UCSD-AML1 (cell line): ENCODE measurements around the gene CHMP4A.

Experiments
- DNase-seq: peaks from one replicate; lab custom pipeline; 2025; ENCODE audit not compliant: unreplicated experiment; lab: John Stamatoyannopoulos, UW

Gene CHMP4A

DNA sequence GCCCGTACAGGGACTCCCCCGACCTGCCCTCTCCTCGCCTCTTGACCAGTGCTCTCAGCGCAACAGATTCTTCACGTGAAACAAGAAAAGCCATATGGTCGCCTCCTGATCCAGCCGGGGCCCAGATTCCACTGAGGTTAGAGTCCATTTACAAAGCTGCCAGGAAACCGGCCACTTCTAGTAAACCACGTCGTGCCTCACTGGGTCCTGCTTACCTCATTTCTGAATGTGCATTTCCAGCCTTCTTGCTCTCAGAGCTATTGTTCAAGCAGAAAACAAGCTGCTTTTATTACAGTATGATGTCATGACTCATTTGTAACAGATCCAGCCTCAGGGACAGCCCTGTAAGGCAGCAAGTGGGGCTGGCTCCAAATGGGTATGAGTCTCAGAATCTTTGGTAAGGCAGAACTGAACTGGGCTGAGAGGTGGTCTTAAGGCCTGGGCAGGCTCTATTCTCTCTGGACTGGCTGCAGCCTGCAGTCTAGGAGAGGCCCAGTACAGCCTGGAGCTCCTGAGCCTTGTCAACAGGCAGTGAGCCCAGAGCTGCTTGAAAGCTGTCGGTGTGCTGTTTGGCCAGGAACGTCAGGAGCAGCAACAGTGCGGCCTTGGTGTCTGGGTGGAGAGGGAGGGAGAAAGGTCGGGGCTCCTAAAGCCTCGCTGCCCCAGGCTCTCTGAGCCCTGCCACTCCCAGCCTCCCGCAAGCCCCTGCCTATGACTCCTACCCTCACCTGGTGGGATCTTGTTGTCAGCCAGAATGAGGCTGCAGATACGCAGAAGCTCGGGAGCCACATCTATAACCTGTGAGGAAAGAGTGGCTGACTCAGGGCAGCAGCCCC lies 33.1 kb downstream of the CHMP4A start:
- no peak for DNase-seq

DNA sequence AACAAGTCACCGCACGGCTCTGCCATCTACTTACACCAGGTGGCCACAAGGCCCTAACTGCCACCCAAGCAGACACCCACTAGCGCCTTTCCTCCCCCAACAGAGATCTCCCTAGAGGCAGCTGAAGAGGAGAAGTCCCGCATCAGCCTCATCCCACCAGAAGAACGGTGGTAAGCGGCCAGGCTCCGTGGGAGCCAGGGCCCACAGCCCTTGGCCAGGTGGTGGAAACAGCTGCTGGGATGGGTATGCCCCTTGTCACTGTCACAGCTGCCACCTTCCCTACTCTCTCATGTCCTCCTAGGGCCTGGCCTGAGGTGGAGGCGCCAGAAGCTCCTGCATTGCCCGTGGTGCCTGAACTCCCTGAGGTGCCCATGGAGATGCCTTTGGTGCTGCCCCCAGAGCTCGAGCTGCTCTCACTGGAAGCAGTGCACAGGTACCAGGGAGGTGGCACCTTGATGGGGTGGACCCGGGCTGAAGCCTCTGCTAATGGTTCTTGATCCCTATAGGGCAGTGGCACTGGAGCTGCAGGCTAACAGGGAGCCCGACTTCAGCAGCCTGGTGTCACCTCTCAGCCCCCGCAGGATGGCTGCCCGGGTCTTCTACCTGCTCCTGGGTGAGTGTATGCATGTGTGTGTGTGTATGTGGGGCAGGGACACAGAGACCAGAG lies 33.9 kb downstream of the CHMP4A start:
- DNase-seq: no peak

DNA sequence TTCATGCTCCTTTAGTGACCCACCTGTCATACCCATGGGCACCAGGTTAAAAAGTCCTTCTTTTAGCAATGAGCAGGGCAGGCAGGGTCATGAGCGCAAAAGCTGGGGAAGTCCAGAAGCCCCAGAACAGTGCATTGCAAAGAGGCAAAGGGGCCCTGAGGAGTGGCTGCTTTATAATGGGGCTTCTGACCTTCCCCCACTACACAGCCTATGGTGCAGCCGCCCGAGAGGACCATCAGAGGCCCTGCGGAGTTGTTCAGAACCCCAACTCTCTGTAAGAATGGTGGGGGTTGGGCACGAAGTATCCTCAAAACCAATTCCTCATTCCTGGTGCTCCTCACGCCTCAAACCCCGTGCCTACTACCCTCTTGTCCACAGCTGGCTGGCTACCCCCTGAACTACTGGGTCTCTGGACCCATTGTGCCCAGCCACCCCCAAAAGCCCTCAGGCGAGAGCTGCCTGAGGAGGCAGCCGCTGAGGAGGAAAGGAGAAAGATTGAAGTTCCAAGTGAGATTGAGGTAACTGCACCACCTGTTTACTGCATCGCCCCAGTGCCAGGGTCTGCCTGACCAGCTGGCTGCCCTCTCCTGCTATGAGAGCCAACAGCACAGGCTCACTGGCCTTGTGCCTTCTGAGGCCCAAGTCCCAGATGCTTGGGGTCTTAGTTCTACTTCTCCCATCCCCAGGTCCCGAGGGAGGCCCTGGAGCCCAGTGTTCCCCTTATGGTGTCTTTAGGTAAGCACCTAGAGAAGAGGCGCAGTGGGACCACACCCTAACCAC lies 34.7 kb downstream of the CHMP4A start:
- no peak for DNase-seq

DNA sequence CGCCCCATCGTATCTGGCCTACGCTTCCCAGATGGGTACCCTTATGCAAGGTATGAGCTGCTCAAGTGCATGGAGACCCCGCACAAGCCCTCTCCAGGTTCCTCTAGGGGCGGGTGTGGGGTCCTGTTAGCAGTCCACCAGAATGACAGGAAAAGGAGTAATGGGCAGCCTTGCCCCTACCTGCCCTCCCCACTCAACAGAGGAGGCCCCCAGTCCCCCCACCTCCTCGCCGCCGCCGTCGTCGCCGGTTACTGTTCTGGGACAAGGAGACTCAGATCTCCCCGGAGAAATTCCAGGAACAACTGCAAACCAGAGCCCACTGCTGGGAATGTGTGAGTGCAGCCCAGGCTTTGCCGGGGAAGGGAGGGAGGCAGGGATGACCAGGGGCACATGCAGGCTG lies 35.4 kb downstream of the CHMP4A start:
- no peak for DNase-seq

DNA sequence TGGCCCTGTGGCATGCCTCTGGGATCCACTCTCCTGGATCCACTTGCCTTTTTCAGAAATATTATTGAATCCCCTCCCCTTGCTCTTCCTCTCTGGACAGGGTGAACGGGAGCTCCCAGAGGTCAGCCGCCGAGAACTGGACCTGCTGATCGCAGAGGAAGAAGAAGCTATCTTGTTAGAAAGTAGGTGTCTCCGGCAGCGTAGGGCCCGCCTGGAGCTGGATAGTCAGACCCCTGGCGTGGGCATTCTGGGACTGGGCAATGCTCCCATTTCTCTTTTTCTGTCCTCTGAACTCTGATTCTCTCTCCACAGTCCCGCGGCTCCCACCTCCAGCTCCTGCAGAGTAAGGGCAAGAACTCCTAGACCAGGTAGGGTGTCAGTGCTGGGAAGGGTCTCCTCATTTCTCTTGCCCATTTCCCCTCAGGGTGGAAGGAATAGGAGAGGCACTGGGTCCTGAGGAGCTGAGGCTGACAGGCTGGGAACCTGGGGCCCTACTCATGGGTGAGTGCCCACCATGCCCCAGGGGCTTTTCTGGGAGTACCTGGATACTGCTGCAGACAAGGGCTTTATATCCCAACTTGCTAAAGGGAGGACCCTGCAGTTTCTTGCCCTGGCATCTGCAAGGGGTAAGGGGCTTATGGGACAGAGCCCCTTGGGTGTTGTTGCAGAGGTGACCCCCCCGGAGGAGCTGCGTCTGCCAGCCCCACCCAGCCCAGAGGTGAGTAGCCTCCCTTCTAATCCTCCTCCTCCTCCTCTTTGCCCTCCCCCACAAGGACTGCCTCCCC lies 36.1 kb downstream of the CHMP4A start:
- no peak for DNase-seq

DNA sequence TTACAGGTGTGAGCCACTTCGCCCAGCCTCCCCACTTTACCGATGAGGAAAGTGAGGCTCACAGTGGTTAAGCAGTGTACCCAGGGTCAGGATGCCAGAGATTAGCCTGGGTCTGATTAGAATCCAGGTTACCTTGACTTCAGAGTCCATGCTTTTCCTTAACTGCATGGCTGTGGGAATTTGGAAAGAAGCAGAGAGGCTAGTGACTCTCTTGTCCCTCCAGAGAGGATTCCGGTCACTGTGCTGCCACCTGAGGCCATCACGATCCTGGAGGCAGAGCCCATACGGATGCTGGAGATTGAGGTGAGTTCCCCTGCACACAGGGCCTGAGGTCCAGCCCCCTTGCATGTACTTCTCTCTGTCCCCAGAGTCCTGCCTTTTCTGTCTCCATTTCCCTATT lies 36.7 kb downstream of the CHMP4A start:
- DNase-seq: no peak

DNA sequence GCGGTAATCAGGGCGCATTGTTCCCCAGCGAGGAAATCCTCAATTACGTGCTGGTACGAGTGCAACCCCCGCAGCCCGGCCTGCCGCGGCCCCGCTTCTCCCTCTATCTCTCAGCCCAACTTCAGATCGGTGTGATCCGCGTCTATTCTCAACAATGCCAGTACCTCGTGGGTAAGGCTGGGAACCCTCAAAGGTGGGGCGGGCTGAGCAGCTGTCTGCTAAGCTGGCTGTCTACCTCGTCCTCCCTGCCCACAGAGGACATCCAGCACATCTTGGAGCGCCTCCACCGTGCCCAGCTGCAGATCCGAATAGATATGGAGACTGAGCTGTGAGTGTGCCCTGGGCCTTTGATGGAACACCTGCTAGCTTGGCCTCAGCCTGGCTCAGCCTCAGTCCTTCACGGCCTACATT lies 40.4 kb downstream of the CHMP4A start:
- DNase-seq: no peak

DNA sequence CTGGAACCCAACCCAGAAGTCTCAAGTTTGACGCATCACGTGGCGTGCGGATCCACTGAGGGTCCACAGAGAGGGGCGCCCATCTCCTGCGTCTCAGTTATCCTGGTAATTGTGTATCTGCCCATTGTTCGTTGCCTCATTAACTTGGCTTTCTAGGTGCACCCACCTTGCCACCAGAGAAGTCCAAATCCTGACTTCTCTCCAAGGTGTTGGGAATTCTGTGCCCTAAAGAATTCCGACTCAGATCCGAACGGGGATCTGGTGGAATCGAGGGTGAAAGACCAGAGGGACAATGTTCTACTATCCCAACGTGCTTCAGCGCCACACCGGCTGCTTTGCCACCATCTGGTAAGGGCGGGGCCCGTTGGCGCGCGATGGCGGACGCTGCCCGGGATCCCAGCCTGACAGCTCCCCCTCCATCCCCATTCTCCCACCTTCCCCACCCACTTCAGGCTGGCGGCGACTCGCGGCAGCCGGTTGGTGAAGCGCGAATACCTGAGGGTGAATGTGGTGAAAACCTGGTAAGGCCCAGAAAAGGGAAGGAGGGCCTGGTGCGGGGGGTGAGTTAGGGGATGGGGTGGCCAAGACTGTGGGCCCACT lies 40.9 kb downstream of the CHMP4A start:
- no peak for DNase-seq

DNA sequence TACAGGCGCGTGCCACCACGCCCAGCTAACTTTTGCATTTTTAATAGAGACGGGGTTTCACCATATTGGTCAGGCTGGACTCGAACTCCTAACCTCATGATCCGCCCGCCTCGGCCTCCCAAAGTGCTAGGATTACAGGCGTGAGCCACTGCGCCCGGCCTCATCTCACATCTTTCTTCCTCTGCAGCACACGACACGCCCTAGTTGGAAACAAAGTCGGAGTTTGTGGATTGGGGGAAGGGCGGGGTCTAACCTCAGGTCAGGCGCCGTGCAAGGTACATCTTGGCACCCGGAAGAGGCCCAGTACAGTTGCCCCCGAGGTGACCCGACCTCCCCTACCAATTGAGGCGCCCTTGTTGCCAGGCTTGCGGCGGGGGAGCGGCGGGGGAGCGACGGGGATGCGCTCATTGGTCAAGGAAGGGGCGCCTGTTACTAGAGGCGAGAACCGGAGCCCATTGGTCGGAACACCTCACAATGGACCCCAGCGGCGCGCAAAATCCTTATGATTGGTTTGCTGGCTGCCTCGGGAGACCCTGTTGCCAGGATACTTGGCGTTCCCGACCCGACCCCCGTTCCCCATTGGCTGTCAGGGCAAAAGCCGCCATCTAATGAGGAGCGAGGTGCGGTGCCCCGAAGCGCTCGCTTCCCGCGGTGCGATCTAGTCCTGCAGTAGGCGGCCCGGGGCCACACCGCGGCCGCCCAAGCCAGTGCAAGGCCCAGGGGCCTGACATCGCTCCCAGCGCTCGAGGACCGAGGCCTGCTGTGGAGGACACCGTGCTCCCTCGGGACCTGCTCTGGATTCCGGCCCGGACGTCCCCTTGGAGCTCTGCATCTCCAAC lies 41.6 kb downstream of the CHMP4A start, which contains the start of gene REC8:
Gene REC8 (plus strand): TSS at position 659 of the 839 bp plus-strand sequence. CDS start 473 bp downstream, outside the sequence.
- no peak for DNase-seq

DNA sequence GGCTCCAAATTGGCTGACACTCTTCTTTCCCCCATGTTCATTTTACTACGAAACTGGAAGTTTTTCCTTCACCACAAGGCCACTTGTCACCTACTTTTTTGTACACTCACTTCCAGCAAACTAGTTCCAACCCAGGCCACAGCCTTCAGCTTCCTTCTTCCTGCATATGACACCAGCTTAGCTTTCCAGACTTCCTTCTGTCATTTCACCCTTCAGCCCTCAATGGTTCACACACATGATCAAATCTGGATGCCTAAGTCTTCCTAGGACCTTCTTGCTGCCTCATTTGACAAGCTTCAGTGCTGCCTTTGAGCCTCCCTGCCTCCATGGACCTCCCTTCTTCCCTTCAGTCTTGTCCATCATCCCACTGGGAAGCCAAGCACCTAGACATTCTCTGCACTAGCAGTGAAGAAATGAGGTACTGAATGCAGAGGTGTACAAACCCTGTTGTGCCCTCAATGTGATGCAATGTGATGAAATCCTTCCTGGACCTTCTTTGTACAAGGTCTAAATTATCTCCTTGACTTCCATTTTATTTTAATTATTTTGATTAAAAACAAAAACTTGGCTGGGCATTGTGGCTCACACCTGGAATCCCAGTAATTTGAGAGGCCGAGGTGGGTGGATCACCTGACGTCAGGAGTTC lies 45.7 kb downstream of the CHMP4A start:
- DNase-seq: peak; percentile 26

DNA sequence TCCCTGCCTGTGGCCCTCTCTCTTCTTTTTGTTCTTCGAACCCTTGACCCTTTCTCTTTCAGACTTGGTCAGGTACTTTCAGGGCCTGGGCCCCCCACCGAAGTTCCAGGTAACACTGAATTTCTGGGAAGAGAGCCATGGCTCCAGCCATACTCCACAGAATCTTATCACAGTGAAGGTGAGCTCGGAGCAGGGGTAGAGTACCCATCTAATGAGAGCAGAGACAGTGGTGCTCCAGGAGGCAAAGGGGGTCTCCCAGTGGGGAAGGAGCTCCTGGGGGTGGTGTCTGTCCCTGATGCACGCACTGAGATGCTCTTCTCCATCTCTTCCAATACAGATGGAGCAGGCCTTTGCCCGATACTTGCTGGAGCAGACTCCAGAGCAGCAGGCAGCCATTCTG lies 47.5 kb downstream of the CHMP4A start:
- no peak for DNase-seq

DNA sequence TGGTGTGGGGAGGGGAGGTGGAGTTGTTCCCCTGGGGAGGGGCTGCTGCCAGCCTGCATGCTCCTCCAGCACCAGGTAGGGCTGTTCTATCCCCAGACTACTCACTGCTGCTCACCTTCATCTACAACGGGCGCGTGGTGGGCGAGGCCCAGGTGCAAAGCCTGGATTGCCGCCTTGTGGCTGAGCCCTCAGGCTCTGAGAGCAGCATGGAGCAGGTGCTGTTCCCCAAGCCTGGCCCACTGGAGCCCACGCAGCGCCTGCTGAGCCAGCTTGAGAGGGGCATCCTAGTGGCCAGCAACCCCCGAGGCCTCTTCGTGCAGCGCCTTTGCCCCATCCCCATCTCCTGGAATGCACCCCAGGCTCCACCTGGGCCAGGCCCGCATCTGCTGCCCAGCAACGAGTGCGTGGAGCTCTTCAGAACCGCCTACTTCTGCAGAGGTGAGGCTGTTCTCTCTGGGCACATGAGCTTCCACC lies 48.7 kb downstream of the CHMP4A start:
- no peak for DNase-seq

DNA sequence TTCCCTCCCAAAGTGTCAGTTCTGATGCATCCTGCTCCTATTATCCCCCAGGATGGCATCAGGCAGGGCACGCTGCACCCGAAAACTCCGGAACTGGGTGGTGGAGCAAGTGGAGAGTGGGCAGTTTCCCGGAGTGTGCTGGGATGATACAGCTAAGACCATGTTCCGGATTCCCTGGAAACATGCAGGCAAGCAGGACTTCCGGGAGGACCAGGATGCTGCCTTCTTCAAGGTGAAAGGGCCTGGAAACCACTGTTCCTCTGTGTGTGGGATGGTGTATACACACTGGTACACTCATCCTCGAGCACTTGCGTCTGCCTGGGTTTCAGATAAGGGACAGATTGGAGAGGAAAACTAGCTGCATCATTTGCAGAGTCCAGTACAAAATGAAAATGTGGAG lies 51.2 kb downstream of the CHMP4A start:
- no peak for DNase-seq

DNA sequence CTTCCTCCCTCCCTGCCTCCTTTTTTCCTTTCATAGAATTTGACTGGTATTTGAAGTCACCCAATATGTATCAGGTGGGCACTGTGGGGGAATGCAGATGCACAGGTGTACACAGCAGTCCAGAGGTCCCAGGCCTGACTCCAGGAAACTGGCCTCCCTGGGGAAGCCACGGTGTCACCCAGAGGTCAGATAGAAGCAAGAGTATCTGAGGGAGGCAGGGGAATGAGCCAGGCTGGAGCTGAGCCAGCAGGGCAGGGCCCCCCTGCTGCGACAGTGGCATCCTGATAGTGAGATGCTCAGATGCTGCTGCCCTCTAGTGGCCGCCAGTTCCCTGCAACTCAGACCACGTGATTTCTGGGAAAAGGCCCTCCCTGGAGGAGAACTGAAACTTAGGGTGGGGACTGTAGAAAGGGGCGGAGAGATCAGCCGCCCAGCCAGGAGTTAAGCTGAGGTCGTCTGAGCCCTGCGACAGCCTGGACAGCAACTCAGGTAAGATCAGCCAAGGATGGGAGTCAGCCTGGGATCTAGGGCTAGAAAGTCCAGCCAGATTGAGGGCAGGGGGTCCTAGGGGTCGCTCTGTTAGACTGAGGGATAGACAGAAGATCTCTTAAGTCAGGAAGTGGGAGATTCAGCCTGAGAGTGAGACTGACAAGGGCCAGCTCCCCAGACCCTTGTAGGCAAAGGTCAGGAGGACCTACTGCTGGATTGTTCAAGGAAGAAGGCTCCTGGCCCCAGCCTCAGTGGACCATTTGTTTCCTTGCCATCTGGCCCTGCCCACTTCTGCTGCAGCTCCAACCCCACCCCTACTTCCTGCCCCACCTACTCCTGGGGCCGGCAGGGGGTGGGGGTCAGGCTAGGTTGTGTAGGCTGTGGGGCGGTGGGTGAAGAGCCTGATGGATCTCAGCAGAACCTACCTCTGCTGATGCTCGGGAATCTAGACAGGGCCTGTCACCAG lies 52.2 kb downstream of the CHMP4A start, which contains the start of gene IRF9:
Gene IRF9 (plus strand): TSS at position 416 of the 955 bp plus-strand sequence. CDS start 880 bp downstream, outside the sequence.
- DNase-seq: peak; percentile 97

DNA sequence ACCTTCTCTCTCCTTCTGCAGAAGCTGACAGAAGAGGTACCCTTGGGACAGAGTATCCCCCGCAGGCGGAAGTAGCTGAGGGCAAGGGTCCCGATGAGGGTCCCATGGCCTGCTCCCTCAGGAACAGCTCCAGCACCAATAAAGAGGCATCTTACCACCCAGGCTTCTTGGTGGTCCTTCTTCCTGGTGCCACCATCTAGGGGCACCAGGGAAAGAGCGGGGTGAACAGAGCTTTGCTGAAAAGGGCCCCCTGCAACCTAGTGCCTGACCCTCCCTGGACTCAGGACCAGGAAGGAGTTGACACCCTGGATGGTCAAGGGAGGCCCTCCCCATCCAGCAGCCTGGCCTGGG lies 52.8 kb downstream of the CHMP4A start:
- no peak for DNase-seq

DNA sequence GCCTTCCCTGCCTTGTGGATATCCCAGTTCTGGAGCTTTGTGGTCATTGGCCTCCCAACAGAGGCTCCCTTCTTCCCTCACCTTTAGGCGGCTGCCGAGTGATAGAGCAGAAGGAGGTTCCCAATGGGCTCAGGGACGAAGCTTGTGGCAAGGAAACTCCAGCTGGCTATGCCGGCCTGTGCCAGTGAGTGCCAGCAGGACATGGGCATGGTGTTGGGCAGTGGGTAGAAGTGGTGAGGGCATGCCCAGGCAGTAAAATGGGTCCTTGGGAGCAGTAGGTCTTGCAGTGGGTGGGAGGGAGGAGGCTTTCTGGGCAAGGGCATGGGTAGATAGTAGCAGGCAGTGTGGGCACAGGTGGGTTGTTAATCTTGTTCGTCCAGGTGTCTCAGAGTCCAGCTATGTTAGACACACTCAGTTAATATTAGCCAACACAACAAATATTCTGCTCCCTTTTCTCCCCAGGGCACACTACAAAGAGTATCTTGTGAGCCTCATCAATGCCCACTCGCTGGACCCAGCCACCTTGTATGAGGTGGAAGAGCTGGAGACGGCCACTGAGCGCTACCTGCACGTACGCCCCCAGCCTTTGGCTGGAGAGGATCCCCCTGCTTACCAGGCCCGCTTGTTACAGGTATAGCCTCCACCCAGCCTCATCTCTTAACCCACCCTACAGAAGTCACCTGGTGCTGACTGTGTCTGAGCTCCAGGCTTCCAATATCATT lies 53.4 kb downstream of the CHMP4A start:
- no peak for DNase-seq
